Measurements from ENCODE around the gene C20orf202.

Gene C20orf202

DNA sequence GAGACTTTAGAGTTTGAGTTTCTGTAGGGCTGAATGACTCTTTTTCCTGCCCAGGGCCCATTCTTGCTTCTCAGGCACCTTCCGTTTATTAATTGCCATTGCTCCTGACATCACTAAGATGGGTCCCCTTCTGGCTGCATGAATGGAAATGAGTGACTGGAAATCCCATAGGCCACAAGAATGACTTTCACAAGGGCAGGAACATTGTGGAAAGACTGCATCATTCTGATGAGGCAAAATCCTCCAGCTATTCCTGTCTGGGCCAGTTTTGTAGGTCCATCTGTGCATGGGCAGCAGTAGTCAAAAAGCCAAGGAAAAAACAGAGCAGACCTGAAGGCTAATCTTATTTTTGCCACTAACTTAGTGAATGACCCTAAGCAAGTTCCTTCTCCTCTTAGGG, 37.7 kb upstream of the C20orf202 start:
- H3K4me2 ChIP-seq (ENCODE audit: low read depth, low read length, poor library complexity, severe bottlenecking): no peak overlapping the region

DNA sequence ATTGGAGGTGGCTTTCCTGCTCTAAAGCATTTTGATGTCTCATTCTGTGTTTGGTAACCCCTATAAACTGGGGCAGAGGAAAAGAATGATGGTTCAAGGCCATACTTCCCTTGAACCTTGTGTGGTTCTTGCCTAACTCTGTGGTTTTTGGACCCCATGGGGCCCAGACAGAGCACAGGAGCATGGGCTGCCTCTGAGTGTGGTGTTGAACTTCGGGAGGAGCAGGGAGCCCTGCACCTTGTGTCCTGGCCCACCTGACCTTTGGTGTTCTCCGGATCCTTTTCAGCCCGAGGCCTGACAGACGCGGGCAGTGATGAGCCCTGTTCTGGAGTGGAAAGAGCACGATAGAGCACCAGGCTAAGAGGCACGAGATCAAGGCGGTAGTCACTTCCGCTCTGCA, 37.3 kb upstream of the C20orf202 start:
- H4K20me1 ChIP-seq (ENCODE audit: low read depth, low read length): no peaks in the 10 kb centered on the region
- H3F3A ChIP-seq (ENCODE audit: insufficient read depth): no peaks in the 10 kb centered on the region
- H2AFZ ChIP-seq (ENCODE audit: low read depth, low read length, severe bottlenecking): no peak overlapping the region
- TF ChIP-seq, protein P1, sequence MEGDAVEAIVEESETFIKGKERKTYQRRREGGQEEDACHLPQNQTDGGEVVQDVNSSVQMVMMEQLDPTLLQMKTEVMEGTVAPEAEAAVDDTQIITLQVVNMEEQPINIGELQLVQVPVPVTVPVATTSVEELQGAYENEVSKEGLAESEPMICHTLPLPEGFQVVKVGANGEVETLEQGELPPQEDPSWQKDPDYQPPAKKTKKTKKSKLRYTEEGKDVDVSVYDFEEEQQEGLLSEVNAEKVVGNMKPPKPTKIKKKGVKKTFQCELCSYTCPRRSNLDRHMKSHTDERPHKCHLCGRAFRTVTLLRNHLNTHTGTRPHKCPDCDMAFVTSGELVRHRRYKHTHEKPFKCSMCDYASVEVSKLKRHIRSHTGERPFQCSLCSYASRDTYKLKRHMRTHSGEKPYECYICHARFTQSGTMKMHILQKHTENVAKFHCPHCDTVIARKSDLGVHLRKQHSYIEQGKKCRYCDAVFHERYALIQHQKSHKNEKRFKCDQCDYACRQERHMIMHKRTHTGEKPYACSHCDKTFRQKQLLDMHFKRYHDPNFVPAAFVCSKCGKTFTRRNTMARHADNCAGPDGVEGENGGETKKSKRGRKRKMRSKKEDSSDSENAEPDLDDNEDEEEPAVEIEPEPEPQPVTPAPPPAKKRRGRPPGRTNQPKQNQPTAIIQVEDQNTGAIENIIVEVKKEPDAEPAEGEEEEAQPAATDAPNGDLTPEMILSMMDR (IDR thresholded peaks at IDR 0.05; ENCODE audit: insufficient read depth, low read length, poor library complexity, severe bottlenecking): no peak
- no peaks in the 10 kb centered on the region for H3K27me3 ChIP-seq (ENCODE audit: low read length)
- no peaks in the 10 kb centered on the region for H3K79me2 ChIP-seq (ENCODE audit: insufficient read depth, low read length)
- H3K27ac ChIP-seq (ENCODE audit: low read depth, low read length): no peak overlapping the region
- H3K9me3 ChIP-seq (ENCODE audit: insufficient read depth, low read length): no peaks in the 10 kb centered on the region
- H3K4me2 ChIP-seq (ENCODE audit: low read depth, low read length, poor library complexity, severe bottlenecking): no peak overlapping the region
- no peak overlapping the region for H3K9ac ChIP-seq (ENCODE audit: low read length)
- no peaks in the 10 kb centered on the region for H3K36me3 ChIP-seq (ENCODE audit: low read length)
- no peak overlapping the region for H3K4me3 ChIP-seq (ENCODE audit: insufficient read depth, low read length, poor library complexity, severe bottlenecking)
- H3K9me2 ChIP-seq (replicated peaks; ENCODE audit: insufficient read depth, low read length): no peaks in the 10 kb centered on the region

More for the DNA sequence above, 37.7 kb upstream of the C20orf202 start:
- H3K36me3 ChIP-seq (ENCODE audit: low read length): no peaks in the 10 kb centered on the region
- no peaks in the 10 kb centered on the region for H3K79me2 ChIP-seq (ENCODE audit: insufficient read depth, low read length)
- H3K9me2 ChIP-seq (replicated peaks; ENCODE audit: insufficient read depth, low read length): no peaks in the 10 kb centered on the region
- no peak overlapping the region for H2AFZ ChIP-seq (ENCODE audit: low read depth, low read length, severe bottlenecking)
- H4K20me1 ChIP-seq (ENCODE audit: low read depth, low read length): no peaks in the 10 kb centered on the region
- H3K27ac ChIP-seq (ENCODE audit: low read depth, low read length): no peak overlapping the region
- H3K4me3 ChIP-seq (ENCODE audit: insufficient read depth, low read length, poor library complexity, severe bottlenecking): no peak overlapping the region
- no peaks in the 10 kb centered on the region for H3K27me3 ChIP-seq (ENCODE audit: low read length)
- H3K9ac ChIP-seq (ENCODE audit: low read length): no peak overlapping the region
- TF ChIP-seq EZH2phosphoT487 (conservative IDR thresholded peaks at IDR 0.05; ENCODE audit: low read length): no peak
- TF ChIP-seq, protein P1 (IDR thresholded peaks at IDR 0.05; ENCODE audit: insufficient read depth, low read length, poor library complexity, severe bottlenecking): no peak
- no peaks in the 10 kb centered on the region for H3K9me3 ChIP-seq (ENCODE audit: insufficient read depth, low read length)
- H3F3A ChIP-seq (ENCODE audit: insufficient read depth): no peaks in the 10 kb centered on the region

DNA sequence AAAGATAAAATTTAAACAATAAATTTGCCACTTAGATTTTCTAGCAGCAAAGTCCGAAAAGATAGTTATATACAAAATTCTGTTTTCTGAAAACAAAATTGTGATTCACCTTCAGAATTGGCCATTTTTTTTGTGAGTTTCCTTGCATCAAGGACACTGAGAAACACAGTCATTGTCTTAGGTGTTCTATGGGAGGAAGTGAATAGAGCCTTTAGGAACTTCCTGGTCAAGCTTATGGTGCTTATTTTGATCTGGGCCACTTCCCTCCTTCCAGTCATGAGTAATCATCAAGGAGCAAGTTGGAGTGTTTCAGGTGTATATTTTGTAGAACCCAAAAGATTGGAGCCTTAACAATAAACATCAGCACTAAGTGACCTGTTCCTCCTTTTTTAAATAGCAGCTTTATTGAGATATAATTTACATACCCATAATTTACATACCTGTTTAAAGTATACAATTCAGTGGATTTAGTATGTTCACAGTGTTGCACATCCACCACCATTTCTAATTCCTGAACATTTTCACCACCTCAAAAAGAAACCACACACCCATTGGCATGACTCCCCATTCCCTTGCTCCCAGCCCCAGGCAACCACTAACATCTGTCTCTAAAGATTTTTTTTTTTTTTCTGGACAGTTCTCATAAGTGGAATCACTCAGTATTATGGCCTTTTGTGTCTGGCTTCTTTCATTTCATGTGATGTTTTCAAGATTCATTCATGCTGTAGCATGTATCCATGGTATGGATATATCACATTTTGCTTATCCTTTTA, 36.1 kb upstream of the C20orf202 start:
- no peaks in the 10 kb centered on the region for H3K9me3 ChIP-seq (ENCODE audit: insufficient read depth, low read length)
- H3F3A ChIP-seq (ENCODE audit: insufficient read depth): no peaks in the 10 kb centered on the region
- H3K79me2 ChIP-seq (ENCODE audit: insufficient read depth, low read length): no peaks in the 10 kb centered on the region
- H4K20me1 ChIP-seq (ENCODE audit: low read depth, low read length): no peaks in the 10 kb centered on the region
- no peak for TF ChIP-seq EZH2phosphoT487 (conservative IDR thresholded peaks at IDR 0.05; ENCODE audit: low read length)
- TF ChIP-seq, protein P1 (IDR thresholded peaks at IDR 0.05; ENCODE audit: insufficient read depth, low read length, poor library complexity, severe bottlenecking): no peak
- no peaks in the 10 kb centered on the region for H3K27me3 ChIP-seq (ENCODE audit: low read length)
- H3K9me2 ChIP-seq (replicated peaks; ENCODE audit: insufficient read depth, low read length): no peaks in the 10 kb centered on the region
- H3K9ac ChIP-seq (ENCODE audit: low read length): no peak overlapping the region
- no peak overlapping the region for H3K4me2 ChIP-seq (ENCODE audit: low read depth, low read length, poor library complexity, severe bottlenecking)
- H3K36me3 ChIP-seq (ENCODE audit: low read length): no peaks in the 10 kb centered on the region
- H3K4me3 ChIP-seq (ENCODE audit: insufficient read depth, low read length, poor library complexity, severe bottlenecking): no peak overlapping the region
- H2AFZ ChIP-seq (ENCODE audit: low read depth, low read length, severe bottlenecking): no peak overlapping the region
- H3K27ac ChIP-seq (ENCODE audit: low read depth, low read length): no peak overlapping the region
